NCI-H2227 (cell line): Measurements from ENCODE around the gene NOTCH2NLA.
"Not testable (repeated sequence)": the region's sequence is repeated elsewhere in the genome, so short reads cannot be mapped to it uniquely, and the experiment has no call there.

Source experiments
- DNase-seq: peaks from one replicate; lab custom pipeline; 2025; ENCODE audit not compliant: unreplicated experiment; lab: John Stamatoyannopoulos, UW

Gene NOTCH2NLA

DNA sequence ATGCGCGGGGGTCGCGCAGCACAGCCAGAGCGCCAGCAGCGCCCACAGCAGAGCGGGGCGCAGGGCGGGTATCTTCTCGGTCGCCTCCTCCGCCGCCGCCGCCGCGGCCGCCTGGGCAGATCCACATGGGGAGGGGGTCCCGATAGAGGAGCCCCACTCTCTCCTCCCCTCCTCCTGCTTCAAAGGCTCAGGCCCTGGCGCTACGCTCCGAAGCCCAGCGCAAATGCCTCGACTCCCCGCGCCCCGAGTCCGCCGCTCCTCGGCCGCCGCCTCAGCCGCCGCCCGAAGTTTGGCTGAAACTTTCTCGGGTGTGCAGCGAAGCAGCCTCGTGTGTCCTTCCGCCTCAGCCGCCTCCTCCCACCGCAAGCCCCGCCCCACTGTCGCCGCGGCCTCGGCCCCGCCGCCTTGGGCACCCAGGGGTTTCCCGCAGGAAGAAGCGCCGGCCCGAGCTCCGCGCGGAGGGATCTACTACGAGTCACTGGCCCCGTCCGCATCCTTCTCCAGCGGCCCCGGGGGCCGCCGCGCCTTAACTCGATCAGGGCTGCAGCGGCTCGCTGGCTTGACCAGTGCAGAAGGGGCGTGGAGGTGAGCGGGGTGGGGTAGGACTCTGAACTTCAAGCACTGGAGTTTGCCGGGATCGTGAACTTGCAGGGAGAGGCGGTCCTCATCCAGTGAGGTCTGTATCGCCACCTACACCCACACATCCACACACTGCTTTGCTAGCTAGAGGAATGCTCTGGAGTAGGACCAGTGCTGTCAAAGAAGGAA, at the start of gene NOTCH2NLA:
NOTCH2NLA (minus strand) TSS at position 312 of the 768 bp plus-strand sequence. CDS start 39,684 bp downstream, outside the sequence.
- not testable (repeated sequence) for DNase-seq

DNA sequence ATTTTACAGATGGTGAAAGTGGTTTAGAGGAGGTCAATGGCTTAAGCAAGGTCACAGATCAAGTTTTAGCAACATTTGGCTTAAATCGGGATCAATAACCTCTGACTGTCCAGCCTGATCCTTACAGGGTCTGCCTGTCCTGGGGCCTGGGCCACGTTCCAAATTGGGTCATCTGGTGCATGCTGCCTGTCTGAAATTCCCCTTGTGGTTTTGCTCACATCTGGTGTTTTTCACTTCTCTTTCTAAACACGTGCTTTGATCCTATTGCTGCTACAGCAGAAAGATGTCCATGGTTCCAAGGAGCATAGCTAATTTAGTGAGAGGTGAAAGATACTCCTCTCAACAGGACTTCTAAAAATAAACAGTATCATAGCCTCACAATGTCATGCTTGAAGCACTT, 49.5 kb upstream of the NOTCH2NLA start:
- DNase-seq, result not testable (repeated sequence)

DNA sequence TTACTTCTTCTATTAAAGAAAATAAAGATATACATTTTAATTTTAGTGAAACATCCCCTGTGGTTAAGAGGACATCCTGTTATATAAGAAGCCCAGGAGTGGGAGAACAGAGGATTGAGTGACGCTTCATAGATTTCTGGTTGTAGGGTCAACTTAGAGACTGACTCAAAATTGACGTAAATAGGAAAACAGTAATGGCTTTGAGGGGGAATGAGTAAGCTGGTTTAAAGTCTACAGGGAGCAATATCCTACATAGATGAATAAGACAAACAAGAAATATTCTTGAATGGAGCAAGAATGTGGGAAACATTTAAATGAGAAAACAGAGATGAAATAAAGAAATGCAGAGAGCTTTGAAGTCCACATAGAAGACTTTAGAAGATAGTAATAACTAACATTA, 48.3 kb upstream of the NOTCH2NLA start:
- not testable (repeated sequence) for DNase-seq

DNA sequence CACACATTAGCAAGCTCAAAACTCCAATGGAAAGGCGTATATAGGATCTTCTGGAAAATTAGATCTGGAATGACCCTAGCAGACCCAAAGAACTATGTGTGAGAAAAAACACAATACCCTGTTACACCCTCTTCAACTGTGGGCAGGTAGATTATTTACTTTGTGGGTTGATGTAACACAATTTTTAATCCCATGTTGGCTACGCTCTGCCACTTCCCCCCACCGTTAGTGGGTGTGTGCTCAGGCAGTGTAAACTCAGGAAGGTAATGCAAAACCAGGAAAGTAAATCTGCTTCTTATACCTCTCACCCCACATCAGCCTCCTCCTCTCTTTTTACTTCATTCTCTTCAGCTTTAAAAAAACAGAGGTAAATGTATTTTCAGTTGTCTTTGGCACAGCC, 45.3 kb upstream of the NOTCH2NLA start:
- DNase-seq, result not testable (repeated sequence)

DNA sequence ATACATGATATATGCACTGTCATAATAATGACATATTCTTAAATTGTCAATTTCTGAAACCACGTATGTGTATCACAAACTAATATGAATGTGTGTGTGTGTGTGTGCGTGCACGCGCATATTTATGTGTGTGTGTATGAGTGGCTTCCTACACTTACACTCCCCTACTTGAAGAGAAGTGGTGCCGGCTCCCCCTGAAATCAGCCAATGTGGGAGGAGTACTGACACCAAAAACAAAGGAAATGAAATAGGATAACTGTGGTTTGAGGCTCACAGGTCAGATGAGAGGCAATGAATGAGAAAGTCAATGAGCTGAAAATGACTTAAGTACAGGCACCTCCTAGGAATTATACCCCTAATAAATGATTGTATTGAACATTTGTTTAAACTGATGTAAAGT, 44.4 kb upstream of the NOTCH2NLA start:
- not testable (repeated sequence) for DNase-seq

DNA sequence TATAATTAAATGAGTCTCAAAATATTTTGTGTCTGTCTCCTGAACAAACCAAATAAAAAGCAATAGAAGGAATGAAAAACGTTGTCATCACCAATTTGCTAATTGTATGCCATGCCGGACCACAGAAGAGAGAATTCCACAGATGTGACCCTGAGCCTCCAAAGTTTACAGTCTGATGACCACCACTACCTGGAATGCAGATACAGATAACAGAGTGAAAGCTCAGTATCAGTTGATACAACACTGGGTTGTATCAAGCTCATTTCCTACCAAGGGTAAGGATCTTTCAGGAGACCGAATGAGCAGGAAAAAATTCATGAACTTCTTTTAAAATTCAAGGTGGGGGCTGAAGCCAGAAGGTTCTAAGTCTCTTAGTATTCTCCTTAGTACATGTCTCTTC, 43.9 kb upstream of the NOTCH2NLA start:
- not testable (repeated sequence) for DNase-seq

DNA sequence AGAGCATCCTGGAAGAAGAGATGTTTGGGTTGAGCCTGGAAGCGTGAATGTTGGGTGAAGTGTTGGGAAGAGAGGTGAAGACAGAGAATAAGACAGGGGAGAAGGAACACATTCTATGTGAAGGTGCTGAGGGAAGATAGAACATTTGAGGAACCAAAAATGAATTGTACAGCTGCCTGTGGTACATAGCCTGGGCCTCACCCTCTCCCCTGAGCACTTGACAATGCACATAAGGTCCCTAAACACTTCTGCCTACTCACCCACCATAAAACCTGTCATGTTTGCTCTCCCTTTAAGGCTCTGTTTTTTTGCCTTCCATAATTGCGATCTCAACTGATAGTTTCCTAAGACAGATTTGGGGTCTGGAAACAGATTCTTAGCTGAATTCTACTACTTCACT, 43.2 kb upstream of the NOTCH2NLA start:
- DNase-seq, result not testable (repeated sequence)

DNA sequence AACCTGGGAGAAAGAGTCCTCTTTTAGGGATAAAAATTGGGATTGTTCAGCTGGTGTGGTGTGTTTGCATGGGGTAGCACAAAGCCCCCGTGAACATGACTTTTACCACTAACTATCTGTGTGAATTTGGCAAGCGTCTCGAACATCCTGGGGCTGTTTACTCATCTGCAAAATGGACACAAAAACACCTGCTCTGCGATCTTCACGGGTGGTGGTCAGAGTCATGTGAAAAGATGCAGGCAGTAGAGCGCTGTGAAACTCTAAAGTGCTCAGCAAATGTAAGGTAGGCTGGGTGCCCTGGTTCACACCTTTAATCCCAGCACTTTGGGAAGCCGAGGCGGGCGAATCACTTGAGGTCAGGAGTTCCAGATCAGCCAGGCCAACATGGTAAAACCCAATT, 41.3 kb upstream of the NOTCH2NLA start:
- DNase-seq, result not testable (repeated sequence)

DNA sequence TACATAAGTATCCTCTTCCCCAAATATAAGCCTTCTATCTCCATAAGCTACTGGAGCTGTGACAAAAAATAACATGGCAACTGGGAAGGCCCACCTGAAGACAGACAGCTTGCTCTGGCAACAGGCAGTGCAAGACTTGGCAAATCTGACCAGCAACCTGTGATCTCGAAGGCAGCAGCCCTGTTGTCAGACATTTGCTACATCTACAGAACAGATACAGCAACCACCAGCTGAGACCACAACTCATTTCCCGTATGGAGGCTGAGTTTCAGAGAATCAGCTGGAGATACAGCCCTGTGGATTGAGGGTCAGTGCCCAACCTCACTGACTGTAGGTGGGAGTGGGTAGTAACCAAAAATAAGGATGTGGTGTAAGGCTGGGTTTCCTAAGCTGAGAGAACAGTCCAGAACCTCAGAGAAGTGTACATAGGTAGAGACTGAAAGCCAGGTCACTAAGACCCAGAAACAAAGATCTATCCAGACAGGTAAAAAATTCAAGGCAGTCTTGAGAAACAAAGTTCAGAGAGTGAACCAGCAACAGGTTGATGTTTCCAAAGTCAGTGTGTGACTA, 37.4 kb upstream of the NOTCH2NLA start:
- DNase-seq, result not testable (repeated sequence)

DNA sequence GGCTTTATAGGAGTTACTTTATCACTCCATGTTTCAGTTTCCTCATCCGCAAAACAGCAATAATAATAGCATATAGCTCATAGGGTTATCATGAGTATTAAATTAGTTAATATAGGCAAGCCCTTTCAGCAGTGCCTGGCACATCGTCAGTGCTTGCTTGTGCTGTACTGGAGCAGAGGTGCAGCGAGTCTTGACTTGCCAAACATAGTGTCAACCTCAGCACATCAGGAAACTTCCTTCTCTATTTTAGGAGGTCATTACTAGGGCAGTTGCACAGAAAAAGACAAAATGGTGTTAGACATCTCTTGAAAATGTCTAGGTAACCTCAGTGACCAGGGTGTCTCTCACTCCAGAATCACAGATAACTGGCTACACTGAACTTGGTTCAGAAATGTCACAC, 35.9 kb upstream of the NOTCH2NLA start:
- not testable (repeated sequence) for DNase-seq

DNA sequence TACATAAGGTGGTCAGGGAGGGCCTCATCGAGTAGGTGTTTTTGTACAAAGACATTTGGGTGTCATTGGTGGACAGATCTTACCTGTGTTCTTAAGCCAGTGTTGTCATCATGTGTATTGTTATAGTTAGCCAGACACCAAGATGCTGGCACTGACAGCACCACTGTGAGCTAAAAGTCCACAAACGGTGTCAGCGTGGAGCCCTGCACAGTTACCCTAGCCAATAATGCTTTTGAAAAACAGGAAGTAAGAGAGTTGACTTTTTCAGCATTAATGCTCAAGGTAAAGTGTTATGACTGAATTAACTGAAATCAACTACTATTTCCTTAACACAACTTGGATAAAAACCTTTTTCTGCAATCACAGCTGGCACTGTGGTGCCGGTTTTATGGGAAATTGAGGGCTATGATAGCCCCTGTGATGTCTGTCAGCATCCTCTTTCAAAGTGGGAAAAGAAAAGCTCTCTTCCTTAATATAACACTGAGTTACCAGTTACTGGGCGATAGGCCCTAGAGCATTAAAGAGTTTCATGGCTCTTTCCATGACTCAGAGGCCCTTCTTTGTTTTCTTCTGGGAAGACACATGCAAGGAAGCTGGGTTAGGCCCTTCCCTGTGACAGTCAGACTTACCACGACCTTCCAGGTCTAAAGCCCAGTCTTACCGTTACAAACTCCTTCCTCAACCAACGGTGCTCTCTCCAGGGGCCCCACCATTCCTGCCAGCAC, 31.3 kb upstream of the NOTCH2NLA start:
- not testable (repeated sequence) for DNase-seq

DNA sequence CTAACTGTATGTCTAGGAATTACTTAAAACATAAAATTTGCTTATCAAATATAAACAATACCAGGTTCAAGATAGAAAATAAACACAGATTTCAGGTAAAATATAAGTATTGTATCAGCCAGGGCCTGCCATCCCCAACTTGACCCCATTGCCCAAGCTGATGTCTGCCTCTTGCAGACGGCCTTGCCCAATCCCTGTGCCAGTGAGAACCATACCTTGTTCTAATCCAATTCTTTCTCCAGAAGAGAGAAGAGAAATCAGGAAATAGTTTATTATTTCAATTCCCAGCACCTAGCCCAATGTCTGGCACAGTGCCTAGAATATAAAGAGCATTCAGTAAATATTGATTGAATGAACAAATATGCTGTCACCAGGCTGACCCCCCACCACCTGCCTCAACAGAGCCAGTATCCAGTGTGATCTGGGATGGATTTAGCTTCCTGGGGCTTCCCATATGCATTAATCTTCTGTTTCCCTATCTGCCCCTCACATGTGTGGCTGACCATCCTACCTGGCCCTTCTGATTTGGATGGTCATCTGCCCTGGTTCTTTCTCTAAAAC, 29.3 kb upstream of the NOTCH2NLA start:
- DNase-seq, result not testable (repeated sequence)

DNA sequence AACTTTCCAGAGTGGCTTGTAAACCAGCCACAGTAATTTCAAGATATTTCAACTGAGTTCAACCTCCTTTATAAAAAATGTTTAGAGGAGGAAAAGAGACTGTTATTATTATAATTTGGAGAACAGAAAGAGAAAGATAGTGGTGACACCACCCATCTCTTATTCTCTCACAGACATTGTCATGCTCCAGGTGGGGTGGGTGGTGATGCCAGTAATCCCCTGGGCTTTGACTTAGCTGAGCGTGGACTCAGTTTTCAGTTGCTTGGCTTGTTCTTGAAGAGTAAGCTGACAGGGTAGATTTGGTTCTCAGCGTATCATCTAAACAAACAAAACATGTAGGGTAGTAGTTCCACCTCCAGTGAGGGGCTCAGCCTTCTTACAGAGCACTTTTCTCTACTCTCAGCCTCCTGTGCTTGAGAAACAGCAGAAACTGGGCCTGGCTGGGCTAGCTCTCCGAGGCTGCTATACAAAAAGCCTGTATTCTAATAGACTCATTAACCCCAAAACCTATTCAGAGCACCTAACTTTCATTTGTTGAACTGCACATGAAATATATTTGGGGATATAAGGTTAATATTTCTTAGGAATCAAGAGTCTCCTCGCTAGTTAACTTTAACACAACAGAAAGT, 25.9 kb upstream of the NOTCH2NLA start:
- not testable (repeated sequence) for DNase-seq

DNA sequence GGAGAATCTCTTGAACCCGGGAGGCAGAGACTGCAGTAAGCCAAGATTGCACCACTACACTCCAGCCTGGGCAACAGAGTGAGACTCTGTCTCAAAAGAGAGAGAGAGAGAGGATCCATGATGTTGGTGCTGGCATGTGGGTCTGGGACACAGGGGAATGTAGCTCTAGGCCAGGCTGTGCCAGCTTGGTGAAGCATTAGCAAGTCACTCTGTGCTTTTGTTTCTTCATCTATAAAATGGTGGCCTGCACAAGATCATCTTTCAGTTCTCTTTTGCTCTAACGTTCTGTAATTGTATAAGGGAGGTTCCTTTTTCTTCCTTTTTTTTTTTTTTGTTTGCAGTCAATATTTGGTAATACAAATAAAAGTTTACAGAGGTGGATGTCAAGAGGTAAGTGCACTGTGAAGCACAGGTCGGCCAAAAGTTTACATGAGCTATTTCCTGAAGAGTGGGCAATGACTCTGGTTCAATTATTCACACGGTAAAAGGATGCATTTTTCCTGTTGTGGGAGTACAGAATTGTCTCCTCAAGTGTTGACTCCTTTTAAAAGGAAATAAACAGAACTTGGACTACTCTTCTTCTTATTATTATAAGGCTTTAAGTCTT, 24.5 kb upstream of the NOTCH2NLA start:
- not testable (repeated sequence) for DNase-seq

DNA sequence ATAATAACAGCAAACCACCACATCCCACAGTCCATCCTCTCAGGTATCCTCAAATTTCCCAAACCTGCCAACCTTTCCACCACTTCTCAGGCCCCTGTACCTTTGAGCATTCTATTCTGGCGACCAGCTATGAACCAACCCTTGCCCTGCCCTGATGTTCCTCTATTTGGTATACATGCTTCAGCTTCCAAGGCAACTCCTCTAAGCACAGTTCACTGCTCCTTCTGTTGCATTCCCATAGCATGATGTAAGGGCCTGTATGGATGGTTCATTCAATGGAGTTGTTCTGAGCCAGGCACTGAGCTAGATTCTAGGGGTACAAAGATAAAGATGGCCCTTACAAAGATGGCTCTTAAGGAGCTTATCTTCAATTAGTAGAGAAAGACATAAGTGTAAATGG, 22.7 kb upstream of the NOTCH2NLA start:
- not testable (repeated sequence) for DNase-seq

DNA sequence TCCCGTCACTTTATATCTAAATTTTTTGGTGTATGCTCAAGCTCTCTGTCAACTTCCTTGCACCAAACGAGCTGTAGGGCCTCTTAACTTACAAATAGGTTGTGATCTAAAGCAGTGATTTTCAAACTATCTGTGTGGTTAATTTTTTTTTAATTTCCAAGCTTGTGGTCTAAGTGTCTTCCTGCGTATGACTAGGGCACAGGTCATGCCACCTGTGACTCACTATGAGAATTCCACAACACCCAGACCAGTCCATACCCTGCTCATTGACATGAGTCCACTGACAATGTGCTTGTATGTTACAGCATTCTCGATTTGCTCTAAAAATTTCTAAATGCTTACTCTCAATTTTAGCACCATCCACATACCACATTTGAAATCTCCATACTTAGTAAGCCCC, 19.8 kb upstream of the NOTCH2NLA start:
- DNase-seq, result not testable (repeated sequence)

DNA sequence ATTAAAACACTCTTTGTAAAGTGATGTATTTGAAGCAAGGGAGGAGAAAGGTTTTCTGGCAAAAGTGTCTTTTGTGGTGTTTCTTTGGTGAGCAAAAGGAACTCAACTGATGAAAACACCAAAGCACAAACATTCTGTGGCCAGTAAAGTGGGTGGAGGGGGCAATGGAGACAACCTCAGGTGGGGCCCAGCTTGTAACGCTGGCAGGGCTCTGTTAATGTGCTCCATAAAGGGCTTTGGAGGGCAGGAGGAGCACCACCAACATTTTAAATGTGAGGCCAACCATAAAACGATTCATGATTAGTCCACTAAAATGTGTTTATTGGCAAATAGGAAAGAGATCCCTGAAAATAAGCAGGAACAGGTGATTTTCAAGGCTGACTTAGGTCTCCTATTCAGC, 7.8 kb upstream of the NOTCH2NLA start:
- DNase-seq, result not testable (repeated sequence)

DNA sequence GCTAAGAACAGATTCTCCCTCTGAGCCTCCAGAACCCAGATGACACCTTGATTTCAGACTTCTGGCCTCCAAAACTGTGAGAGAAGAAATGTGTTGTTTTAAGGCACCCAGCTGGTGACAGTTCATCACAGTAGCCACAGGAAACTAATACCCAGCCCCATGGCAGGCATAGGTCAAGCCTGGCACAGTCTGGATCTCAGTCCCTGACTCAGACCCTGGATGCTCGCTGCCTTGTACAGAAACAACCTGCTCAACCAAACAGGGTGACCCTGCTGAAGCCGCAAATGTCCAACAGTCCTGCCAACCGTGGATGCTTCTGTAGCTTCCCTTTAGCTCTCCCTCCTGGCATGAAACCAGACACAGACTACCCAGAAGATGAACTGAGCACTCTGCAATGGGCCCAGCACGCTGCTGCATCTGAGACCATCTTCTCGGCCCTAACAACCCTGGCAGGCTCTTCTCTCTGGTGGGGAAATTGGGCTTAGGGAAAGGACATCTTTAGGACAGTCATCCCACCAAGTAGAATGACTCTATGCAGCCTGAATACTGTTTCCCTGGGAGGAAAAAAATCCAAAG, 7.3 kb upstream of the NOTCH2NLA start:
- not testable (repeated sequence) for DNase-seq

DNA sequence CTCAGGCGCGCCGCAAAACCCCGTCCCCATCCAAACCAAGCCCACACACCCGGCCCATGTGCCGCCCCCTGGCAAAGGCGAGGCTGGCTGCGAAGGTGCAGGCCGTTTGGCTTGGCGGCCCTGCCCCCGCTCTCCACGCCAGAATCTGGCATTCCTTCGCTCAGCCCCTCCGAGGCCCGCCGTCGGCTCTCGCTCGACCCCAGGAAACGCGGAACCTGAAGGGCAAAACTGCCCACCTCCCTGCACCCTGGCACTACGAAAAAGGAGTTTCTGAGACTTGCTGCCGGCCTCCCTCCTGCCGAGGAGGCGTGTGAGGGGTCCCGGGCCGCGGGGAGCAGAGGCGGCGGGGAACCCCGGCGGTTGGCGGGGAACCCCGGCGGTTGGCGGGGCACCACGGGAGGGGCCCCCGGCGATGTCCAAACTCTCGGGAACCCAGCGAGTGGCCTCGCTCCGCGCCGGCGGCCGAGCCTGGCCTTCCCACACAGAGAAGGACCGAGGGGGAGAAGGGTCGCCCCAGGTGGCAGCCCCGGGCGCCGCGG, 608 bp downstream of the NOTCH2NLA start:
- not testable (repeated sequence) for DNase-seq

DNA sequence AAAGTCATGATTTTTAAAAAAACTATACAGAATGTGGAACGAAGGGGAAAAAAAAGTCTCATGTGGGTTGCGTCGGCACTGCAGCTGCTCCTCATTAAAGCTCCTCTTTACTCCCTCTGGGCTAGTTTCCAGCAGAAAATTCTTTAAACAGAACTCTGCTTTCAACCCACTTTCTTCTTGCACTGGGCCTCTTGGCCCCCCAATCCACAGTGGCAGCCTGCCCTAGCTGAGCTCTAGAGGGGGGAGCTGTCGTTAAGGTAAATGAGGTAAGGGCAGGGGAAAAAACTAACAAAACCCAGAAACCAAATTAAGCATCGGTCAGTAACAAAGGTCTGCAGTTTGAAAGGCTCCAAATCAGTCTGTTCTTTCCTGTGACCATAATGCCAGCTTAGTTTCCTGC, 54.3 kb downstream of the NOTCH2NLA start:
- DNase-seq, result not testable (repeated sequence)
